ELR (cell line): ENCODE data around the gene DCTD.
"Not testable (repeated sequence)": the region's sequence is repeated elsewhere in the genome, so short reads cannot be mapped to it uniquely, and the experiment has no call there.

Source experiments
- DNase-seq: peaks from one replicate; pipeline ENCODE4 v3.0.0-alpha.2; 2015; ENCODE audit warnings: low read depth

The DCTD gene

DNA sequence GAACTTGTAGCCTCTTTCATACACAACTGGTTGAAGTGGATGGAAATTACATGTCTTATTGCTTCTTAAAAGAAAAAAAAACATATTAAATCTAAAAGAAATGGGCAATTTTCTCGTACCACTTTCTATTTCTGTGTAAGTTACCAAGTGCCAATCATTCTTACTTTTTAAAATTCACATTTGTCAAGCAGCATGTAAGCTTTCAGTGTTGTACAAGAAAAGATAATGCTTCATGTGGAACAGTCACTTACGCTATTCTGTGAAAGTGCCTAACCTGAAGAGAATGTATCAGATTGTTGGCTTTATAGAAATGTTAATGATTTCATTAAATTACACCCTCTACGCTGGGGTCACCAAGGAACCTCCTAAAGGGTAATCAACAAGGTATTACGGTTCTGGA, 4.4 kb upstream of the DCTD start:
- no peak for DNase-seq

DNA sequence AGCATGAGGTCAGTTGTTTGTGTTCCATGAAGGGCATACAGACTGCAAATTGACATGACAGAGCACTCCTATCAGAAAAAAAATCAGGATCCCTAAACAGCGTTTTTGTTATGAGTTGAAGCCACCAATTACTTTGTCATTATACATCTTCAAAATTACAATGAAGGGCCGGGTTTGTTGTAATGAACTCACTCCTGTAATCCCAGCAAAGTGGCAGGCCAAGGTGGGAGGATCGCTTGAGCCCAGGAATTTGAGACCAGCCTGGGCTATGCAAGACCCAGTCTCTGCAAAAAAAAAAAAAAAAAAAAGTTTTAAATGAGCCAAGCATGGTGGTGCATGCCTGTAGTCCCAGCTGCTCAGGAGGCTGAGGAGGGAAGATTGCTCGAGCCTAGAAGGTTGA, 3.5 kb upstream of the DCTD start:
- no peak for DNase-seq

DNA sequence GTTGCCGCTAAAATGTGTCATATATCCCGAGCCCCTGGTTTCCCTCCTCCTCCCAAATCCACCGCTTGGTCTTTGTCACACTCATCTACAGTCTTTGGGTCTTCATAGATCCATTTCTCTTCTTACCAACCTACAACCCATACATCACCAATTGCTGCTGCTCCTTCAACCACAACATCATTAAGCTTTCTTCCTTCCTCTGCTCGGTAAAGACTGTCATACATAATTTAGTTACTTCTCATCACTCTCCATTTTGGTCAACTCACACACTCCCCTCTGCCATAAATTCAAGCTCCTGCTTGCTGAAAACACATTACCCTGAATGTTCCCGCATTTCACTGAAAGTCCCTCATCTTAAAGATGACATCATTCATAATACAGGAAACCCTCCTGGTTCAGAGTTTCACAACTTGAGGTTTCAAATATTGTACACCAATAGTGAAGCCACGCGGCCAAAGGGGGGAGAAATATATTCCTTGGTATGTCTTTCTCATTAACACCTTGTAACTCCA, 1.7 kb upstream of the DCTD start:
- no peak for DNase-seq

DNA sequence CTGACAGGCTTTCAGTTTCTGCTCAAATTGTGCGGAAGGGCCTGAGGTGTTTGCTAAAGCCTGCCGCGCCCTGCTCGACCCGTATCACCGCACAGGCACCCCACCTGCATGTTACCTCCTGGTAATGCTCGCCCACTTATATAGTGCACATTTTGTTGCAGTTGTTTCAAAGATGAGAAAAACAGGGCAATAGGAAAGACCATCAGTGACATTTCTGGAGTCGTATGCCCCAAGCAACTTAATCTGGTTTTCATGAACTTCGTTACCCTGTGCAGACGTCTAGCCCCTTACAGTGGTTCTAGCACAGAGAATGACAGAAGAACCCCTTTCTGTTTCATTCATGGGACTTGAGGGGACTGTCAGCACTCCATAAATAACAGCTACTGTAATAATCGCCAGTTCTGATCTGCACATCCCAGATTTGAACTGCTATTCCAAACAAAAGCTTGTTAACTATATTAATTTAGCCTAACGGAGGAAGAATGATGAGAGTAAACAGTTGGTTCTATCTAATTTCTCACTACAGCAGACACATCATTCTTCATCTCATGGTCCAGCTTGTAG, 940 bp upstream of the DCTD start:
- DNase-seq: no peak

DNA sequence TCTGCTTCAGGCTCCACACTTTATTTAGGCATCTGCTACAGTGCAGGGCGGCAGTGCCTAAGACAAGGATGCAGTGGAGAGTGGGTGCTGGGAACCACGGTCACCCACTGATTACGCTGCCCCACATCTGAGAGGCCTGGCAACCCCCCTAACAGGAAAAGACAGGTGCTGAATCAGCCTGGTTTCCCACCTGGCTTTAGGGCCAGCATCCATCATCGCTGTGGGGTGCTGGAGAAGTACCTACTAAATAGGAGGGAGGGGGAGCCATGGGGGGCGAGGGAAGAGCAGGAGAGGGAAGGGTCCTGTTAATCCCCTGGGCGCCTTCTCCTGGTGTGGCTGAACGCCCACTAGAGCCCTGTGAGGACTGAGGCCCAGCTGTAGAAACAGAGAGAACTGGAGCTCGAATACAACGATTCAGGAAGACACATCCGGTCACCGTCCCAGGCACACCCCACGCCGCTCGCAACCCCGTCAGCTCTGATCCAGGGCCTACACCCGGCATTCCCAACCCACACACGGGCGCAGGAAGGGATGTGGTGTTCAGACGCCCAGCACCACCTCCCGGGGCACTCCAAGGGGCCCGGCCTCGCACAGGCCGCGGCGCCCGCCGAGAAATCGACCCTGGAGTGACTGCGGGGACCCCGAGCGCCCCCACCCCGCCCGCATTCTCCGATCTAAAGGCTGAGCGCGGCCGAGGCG, 554 bp downstream of the DCTD start:
- DNase-seq: peak; percentile 75

DNA sequence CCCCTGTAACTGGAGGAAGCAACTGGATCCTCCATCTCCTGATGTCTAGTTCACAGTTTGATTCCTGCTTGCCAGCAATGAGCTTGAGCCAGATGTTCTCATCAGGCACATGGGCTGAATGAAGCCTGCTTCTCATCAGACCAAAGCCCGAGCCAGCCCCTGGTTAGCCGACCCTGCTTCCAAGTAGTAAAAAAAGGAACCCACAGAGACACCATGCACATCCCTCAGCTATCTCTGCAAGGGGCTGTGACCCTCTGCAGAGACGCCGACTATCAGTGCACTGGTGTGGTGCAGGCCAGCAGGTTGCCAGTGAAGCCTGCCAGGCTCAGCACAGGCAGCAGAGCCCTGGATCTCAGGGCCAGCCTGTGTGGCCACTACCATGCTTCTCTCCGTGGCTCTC, 2.8 kb downstream of the DCTD start:
- DNase-seq: no peak

DNA sequence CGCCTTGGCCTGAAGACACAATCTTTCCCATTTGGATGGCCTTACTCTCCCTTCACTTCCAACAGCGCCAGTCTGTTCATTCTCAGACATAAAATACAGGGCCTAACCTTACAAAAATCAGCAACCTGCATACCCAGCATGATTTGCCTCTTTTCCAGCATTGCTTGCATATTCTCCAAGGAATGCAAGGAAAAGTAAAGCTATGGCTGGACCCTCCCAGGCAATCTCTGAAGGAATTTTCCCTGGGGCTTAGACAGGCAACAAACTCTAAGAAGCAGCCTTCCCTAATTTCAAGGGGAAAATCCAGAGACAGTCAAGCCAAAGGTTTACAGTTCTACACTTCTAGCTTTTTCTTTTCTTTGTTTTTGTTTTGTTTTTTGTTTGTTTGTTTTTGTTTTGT, 3.6 kb downstream of the DCTD start:
- no peak for DNase-seq

DNA sequence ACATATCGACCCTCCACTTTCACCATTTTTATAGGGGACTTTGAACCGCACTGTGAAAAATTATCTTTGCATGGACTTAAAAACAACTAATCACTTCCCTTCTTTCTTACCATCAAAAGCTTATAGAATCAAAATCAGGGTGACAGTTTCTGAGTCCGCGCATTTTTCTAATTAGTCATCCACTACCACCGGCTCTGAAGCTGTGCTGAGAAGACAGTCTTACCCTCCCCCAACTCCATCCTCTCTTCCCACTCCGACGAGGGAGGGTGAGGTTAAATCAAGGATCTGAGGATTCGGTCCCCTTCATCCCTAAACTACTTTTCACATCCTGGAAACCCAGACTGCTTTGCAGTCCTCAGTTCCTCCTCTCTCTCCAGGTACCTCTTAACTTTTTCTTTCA, 4.2 kb downstream of the DCTD start:
- DNase-seq: no peak

DNA sequence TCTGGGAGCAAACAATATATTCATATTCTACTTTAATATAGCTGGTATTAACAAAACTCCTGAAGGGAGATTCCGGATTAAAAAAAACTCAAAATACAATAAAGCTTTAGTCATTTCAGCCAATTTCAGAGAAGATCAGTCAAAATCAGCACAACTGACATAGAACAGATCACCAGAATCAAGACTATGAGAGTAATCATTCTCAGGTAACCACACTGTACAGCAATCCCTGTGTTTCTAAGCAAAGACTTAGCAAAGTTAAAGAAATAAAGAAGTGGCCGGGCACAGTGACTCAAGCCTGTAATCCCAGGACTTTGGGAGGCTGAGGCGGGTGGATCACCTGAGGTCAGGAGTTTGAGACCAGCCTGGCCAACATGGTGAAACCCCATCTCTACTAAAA, 9.1 kb downstream of the DCTD start:
- DNase-seq: no peak

DNA sequence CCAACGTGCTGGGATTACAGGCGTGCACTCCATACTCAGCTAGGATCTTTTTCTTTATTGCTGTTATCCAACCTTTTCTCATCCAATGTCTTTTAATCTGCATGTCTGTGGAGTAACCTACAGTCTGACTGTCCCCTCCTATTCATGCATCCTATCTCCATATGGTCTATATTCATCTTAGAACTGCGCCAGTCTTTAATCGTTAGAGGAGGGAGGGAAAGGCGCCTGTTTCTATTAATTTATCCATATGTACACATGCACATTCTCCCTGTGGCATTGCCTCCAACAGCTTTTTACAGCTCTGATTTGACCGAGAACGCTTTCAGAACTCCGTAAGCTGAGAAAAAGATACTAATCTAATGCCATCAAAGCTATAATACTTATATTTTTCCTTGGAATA, 9.8 kb downstream of the DCTD start:
- no peak for DNase-seq

DNA sequence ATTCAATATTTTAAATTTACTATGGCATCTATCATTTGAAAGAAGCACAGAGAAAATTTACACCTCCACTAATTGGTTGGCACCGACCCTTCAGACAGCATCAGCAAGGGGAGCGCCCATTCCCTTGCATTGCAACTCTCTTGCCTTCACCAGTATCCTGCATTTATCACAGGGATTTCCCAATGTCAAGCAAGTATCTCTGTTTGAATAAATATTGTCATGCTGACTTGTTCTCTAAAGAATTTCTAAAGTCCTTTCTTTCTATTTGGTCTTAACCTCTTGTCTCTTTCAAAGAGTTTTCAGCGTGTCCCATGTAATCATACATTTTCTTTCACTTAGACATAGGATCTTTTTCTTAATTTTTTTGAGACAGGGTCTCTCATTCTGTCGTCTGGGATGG, 10.4 kb downstream of the DCTD start:
- no peak for DNase-seq

DNA sequence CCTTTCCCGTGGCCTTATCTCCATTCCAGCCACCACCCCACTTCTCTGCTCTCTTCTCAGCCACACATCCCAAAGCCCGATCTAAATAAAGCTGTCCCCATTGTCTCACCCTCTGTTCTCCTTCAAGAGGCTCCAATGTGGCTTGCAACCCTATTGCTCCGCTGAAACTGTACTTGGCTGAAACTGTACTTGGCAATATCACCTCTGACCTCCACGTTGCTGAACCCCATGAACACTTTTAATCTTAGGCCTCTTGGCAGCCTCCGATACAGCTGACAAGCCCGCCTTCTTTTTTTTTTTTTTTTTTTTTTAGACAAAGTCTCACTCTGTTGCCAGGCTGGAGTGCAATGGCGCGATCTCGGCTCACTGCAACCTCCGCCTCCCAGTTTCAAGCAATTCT, 12.1 kb downstream of the DCTD start:
- no peak for DNase-seq

DNA sequence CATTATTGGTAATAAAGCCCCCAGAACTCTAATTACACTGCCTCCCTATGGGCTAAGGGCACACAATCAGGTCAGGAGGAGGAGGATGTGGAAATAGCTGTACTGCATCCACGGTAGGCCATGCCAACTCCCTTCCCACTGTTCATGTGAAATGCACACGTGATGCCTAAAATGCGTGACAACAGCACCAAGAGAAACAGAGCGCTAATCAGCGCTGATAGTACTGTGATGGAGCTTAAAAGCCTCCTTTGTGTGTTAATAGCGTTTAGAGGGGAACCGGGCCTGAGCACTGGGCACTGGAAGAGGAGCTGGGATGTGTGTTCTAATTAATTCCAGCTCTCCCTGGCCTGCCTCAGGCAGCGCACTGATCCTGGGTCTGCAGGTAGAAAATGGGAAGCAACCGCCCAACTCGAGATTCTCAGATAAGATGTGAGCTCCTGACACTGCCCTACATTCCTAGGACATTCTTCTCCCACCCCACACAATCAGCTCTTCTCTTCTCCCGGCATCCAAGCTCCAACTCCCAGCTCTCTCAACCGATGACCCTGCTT, 12.9 kb downstream of the DCTD start:
- DNase-seq: no peak

DNA sequence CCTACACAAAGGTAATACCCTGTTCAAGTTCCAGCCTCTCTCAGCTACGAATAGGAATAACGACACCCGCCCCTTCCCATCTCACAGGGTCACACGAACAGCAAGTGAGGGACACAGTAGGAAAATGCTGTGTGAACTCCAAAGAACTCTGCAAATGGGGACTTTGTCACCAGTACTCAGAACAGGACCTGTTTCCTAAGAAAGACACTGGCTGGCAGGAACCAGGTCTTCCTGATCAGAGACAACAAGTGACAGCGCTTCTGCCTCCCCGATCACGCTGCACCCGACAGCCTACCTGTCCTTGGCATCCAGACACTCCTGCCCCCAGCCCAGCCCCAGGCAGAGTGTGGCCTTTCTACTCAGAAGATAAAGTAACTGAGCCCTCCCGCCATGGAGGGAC, 14.2 kb downstream of the DCTD start:
- DNase-seq: no peak

DNA sequence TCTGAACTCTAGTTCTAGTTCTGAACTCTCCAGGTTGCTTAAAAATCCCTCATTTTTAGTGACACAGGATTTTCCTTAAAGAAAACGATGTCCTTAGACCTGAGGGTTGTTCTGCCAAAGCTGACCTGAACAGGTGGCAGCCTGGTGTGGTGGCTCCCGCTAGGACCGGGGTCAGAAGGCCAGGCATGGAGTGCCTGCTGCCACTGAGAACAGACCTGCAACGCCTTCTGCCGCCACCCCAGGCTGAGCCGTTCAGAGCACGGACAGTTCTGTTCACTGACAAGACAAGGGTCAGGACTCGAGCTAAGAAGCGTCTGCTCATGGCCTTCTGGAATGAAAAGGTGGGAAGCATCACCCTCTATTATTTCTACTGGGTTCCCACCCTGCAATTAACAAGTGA, 15.8 kb downstream of the DCTD start:
- DNase-seq: no peak

DNA sequence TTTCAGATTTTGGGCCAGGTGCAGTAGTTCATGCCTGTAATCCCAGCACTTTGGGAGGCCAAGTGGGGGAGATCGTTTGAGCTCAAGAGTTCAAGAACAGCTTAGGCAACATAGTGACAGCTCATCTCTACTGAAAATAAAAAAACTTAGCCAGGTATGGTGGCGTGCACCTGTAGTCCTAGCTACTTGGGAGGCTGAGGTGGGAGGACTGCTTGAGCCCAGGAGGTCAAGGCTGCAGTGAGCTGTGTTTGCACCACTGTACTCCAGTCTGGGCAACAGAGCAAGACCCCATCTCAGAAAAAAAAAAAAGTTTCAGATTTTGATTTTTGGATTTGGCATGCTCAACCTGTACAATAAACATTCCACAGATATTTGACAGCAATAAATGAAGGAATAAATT, 17.2 kb downstream of the DCTD start:
- not testable (repeated sequence) for DNase-seq

DNA sequence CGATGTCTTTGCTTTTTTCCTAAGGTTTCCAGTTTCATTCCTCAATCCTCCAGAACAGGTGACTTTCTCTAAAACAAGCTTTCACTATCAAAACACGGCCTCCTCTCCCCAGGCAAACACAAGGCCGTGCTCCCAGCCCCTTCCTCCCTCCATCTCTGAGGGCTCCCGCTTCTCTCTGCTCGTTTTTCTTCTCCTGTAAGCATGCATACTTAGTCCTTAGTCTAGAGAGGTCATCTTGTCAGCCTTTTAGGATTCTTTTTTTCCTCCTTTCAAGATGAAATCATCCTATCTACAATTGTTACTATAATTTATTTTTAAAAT, 18.7 kb downstream of the DCTD start:
- no peak for DNase-seq

DNA sequence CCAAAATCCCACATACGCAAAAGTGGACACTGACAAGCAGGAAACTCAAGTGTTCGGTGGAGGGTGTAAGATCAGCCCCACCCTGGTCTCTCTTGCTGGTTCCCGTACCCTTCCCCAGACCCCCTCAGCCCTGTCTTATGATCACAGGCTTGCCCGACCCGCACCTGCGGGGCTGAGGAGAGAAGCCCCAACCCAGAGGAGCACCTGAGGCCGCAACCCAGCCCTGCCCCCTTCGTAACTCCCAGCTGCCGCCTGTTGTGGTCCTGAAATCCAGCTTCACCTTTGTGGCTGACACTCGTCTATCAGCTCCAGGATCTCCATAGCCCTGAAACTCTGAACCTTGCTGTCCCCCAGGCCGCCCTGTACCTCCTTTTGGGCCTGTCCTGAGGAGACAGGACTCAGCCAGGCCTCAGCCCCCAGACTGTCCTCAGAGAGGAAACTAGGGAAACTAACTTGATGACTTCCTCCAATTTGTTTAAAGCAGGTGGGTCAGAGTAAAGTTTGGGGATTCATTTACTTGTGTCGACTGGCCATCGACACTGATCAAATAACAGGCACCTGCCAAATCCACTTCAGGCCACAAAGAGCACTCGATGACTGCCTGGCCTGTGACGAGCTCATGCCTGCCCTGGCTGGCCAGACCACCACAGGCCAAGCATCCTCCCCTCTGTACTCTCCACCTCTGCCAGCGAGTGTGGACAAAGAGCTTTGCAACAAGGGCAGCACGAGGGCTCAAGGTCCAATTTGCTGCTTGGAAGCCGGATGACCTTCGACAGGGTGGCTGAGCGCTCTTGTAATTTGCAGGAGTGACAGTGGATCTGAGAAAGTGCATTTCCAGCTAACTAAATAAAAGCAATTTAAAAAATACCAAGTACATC, 19.3 kb downstream of the DCTD start:
- no peak for DNase-seq

DNA sequence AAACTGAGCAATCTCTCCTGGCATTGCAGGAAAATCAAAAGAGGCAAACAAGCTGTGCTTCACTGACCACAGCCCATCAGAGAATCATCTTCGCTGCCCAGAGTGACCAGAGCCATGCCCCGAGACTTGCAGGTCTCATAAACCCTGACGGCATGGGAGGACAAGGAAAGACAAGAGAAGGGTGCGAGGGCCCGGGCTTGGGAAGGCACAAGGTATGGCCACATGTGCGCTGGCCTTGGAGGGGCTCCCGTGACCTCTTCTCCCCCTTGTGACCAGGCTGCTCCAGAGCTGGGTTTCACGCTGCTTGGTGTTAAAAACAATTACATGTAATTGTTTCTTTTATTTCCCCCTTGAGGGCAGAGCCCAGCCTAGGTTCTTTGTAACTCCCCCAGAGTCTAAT, 20.8 kb downstream of the DCTD start:
- DNase-seq: no peak

DNA sequence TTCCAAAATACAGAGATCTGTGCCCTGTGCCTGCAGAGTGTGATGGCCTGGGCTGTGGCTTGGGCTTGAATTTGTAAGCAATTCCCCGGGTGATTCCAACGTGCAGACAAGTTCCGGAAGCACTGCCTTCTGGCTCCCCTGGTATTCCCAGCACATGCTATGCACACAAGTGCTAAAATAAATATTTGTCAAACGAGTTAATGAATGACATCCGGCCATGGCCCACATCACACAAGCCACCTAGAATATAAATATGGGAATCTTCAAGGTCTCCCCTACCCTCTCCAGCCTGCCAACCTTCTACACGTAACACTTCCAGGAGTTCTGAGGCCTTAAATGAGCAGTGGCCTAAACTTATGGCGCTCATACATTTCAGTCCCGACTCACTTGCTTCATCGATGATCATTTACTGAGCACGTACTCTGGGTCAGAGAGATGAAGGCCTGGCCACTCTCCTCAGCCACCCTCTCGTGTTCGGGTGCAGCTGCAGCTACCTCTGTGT, 21.3 kb downstream of the DCTD start:
- DNase-seq: no peak

DNA sequence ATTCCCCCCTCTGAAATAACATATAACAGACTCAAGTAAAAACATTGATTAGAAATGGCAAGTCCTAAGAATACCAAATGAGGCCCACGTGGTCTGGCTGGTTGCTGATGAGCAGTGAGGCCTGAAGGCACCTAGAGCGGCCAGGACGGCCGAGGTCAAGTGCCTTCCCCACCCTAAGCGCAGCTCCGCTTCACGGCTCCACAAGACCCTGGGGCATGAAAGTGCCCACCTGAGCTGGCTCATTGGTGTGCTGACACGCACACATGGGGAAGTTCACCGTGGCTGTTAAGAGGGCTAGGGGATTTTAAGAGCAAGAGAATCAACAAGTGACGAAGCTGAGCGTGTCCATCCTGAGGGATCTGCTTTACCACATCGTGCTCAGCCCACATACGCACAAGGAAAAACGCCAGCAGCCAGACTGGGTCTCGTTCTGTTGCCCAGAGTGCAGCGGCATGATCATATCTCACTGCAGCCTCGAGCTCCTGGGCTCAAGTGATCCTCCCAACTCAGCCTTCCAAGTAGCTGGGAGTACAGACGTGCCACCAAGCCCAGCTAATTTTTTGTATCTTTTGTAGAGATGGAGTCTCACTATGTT, 22.4 kb downstream of the DCTD start:
- DNase-seq: no peak

DNA sequence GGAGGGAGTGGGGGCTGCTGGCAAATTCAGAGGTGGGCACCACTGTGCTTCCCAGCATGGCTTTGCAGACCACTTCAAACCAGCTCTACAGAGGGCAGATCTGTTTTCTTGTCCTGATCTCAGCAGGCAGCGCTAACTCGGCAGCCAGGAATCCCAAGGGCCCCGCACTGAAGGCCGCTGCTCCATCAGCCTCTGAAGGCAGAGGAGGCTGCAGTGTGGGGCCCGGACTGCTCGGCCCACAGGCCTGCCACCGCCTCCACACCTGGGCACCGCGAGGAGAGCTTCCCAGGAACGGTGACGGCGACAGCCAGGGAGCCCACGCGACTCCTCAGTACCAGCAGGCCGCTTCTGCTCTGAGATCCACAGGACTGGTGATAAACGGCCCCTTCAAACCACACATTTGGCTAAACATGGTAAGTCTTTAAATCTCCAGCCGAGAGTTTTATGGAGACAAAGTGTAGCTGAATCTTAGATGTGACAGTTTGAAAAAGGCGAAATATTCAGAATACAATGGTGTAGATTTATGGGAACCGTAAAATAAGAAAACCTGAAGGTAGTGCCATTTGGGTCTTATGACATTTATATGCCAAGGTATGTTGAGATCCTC, 23.6 kb downstream of the DCTD start:
- no peak for DNase-seq
